Panc1 (cell line): Measurements from ENCODE around the gene MRC2.

Experiments used
- POLR2AphosphoS5 ChIP-seq: IDR thresholded peaks from 2 replicates; pipeline ENCODE4 v1.6.1; 2012; ENCODE audit warnings: mild to moderate bottlenecking, low read depth, low read length, moderate library complexity
- TCF7L2 ChIP-seq: IDR thresholded peaks from 2 replicates; pipeline ENCODE4 v1.6.1; 2011; ENCODE audit warnings: mild to moderate bottlenecking, low read depth, low read length, inconsistent platforms
- TF ChIP-seq, protein P1 (sequence below): fragments of 450-650 bp; IDR thresholded peaks from 2 replicates; pipeline ENCODE4 v1.5.1; 2017; ENCODE audit warnings: mild to moderate bottlenecking
- TF ChIP-seq, protein P2 (sequence below), 2 experiments: IDR thresholded peaks; 2 replicates each; pipeline ENCODE4 v1.6.1; 2011 to 2012; ENCODE audit warnings: low read depth in 2 of 2, control low read depth in 1 of 2, low read length in 1 of 2, mild to moderate bottlenecking in 1 of 2, moderate library complexity in 1 of 2; ENCODE audit not compliant: insufficient read depth in 1 of 2

DNA sequence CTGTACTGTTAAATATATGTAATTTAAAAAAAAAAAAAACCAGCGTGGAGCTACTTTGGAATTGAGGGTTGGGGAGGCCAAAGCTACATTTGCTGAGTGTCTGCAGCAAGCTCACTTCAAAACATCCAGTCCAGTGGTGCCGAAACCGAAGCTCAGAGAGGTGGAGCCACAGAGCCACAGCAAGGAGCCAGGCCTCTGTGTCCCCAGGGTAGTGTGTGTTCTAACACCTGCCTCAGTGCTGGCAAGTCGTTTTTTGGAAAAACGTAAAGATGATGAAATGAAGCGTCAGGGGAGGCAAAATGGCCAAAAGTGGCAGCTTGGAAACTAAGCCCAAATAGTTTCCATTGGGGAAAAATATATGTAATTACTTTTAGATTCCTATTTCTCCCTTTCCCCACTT lies 36.1 kb upstream of the MRC2 start:
- TF ChIP-seq, protein P1, sequence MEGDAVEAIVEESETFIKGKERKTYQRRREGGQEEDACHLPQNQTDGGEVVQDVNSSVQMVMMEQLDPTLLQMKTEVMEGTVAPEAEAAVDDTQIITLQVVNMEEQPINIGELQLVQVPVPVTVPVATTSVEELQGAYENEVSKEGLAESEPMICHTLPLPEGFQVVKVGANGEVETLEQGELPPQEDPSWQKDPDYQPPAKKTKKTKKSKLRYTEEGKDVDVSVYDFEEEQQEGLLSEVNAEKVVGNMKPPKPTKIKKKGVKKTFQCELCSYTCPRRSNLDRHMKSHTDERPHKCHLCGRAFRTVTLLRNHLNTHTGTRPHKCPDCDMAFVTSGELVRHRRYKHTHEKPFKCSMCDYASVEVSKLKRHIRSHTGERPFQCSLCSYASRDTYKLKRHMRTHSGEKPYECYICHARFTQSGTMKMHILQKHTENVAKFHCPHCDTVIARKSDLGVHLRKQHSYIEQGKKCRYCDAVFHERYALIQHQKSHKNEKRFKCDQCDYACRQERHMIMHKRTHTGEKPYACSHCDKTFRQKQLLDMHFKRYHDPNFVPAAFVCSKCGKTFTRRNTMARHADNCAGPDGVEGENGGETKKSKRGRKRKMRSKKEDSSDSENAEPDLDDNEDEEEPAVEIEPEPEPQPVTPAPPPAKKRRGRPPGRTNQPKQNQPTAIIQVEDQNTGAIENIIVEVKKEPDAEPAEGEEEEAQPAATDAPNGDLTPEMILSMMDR = no peak
- TF ChIP-seq, protein P2, sequence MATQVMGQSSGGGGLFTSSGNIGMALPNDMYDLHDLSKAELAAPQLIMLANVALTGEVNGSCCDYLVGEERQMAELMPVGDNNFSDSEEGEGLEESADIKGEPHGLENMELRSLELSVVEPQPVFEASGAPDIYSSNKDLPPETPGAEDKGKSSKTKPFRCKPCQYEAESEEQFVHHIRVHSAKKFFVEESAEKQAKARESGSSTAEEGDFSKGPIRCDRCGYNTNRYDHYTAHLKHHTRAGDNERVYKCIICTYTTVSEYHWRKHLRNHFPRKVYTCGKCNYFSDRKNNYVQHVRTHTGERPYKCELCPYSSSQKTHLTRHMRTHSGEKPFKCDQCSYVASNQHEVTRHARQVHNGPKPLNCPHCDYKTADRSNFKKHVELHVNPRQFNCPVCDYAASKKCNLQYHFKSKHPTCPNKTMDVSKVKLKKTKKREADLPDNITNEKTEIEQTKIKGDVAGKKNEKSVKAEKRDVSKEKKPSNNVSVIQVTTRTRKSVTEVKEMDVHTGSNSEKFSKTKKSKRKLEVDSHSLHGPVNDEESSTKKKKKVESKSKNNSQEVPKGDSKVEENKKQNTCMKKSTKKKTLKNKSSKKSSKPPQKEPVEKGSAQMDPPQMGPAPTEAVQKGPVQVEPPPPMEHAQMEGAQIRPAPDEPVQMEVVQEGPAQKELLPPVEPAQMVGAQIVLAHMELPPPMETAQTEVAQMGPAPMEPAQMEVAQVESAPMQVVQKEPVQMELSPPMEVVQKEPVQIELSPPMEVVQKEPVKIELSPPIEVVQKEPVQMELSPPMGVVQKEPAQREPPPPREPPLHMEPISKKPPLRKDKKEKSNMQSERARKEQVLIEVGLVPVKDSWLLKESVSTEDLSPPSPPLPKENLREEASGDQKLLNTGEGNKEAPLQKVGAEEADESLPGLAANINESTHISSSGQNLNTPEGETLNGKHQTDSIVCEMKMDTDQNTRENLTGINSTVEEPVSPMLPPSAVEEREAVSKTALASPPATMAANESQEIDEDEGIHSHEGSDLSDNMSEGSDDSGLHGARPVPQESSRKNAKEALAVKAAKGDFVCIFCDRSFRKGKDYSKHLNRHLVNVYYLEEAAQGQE (IDR thresholded peaks at IDR 0.05; ENCODE audit: insufficient read depth in 1 of 2, low read depth in 2 of 2, low read length in 1 of 2) = no peak
- TF ChIP-seq TCF7L2 (no peak), POLR2AphosphoS5 (no peak)
